Activated CD8-positive, alpha-beta memory T cell treated with anti-CD3 and anti-CD28 coated beads for 4 hours (primary cell): Measurements from ENCODE around the gene PON1.

Experiments used
- DNase-seq, 2 donors: peaks; one replicate each; pipeline ENCODE4 v3.0.0-alpha.2; 2020; ENCODE audit warnings: low read depth in 2 of 2

The PON1 gene

GRCh38 chr7:95317546-95317945 lies 6.8 kb downstream of the PON1 start:
- DNase-seq, result no peak

GRCh38 chr7:95316588-95316987 lies 7.7 kb downstream of the PON1 start:
- no peak for DNase-seq

GRCh38 chr7:95312561-95312960 lies 11.8 kb downstream of the PON1 start:
- no peak for DNase-seq

- DNase-seq, result no peak
These were observed 12.9 kb downstream of the PON1 start for GRCh38 chr7:95311389-95311788.

- no peak for DNase-seq
These were observed 14.4 kb downstream of the PON1 start for GRCh38 chr7:95309951-95310350.

- no peak for DNase-seq
These were observed 19.3 kb downstream of the PON1 start for GRCh38 chr7:95304990-95305389.

GRCh38 chr7:95303013-95303905 lies 21.1 kb downstream of the PON1 start:
- DNase-seq, result no peak

GRCh38 chr7:95298091-95298490 lies 26.2 kb downstream of the PON1 start:
- no peak for DNase-seq

- no peak for DNase-seq
These were observed 27.3 kb downstream of the PON1 start for GRCh38 chr7:95297041-95297440.

GRCh38 chr7:95296456-95296855 lies 27.9 kb downstream of the PON1 start:
- no peak for DNase-seq

- no peak for DNase-seq
These were observed 28.9 kb downstream of the PON1 start for GRCh38 chr7:95295397-95295796.

- no peak for DNase-seq
These were observed 34.0 kb downstream of the PON1 start for GRCh38 chr7:95290166-95290830.

- no peak for DNase-seq
These were observed 38.2 kb downstream of the PON1 start for GRCh38 chr7:95286096-95286495.

- no peak for DNase-seq
These were observed 44.9 kb downstream of the PON1 start for GRCh38 chr7:95279417-95279816.

GRCh38 chr7:95276114-95276513 lies 48.2 kb downstream of the PON1 start:
- no peak for DNase-seq

- no peak for DNase-seq
These were observed 54.7 kb downstream of the PON1 start for GRCh38 chr7:95269640-95270039.

- DNase-seq, result no peak
These were observed 56.6 kb downstream of the PON1 start for GRCh38 chr7:95267754-95268153.

GRCh38 chr7:95265634-95266033 lies 58.7 kb downstream of the PON1 start:
- DNase-seq, result no peak

GRCh38 chr7:95264363-95264891 lies 59.9 kb downstream of the PON1 start:
- no peak for DNase-seq

- DNase-seq, result no peak
These were observed 60.5 kb downstream of the PON1 start for GRCh38 chr7:95263785-95264362.

- DNase-seq, result no peak
These were observed 61.5 kb downstream of the PON1 start for GRCh38 chr7:95262875-95263274.

GRCh38 chr7:95261895-95262415 lies 62.4 kb downstream of the PON1 start:
- no peak for DNase-seq
